Measurements from ENCODE around the gene ATG4D.
"Not testable (repeated sequence)": the region's sequence is repeated elsewhere in the genome, so short reads cannot be mapped to it uniquely, and the experiment has no call there.

The ATG4D gene

DNA sequence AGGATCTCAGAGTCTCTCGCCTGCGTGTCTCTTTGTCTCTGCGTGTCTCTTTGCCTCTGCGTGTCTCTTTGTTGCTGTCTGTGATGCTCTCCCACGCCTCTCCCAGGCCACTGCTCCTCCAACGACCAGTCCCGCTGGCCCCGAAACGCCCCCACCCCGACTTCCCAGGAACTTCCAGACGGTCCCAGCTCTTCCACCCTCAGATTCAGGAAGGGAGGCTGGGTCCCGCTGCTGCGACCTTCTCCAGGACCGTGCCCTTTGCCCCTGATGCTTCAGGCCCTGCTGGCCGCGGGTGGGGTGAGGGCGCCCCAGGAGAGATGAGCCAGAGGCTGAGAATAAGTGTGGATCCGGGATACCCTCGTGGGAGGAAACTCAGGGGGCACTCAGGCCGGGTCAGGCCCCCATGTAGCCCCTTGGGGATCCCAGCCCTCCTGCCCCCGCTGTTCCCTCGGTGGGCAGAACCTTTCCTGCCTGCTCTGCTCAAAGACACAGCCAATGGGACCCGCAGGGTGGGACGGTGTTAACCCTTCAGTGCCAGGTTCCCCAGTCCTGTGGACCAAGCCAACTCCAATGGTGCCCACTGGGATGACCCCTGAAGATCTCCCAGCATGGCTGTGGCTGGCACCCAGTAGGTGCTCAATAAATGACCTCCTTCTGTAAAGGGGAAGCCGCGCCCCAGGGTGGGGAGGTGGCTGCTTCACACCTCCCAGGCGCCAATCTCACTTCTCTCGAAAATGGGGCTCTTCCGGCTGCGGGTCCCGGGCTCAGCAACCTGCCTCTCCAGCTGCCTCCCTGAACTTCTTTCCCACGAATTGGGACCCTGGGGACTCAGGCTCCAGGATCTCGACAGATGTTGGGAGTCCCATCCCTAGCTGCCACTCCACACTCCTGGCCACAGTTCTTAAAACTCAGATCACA lies 25.0 kb upstream of the ATG4D start:
- DNase-seq (ENCODE audit: low read depth): no peak
- TF ChIP-seq, protein P1, sequence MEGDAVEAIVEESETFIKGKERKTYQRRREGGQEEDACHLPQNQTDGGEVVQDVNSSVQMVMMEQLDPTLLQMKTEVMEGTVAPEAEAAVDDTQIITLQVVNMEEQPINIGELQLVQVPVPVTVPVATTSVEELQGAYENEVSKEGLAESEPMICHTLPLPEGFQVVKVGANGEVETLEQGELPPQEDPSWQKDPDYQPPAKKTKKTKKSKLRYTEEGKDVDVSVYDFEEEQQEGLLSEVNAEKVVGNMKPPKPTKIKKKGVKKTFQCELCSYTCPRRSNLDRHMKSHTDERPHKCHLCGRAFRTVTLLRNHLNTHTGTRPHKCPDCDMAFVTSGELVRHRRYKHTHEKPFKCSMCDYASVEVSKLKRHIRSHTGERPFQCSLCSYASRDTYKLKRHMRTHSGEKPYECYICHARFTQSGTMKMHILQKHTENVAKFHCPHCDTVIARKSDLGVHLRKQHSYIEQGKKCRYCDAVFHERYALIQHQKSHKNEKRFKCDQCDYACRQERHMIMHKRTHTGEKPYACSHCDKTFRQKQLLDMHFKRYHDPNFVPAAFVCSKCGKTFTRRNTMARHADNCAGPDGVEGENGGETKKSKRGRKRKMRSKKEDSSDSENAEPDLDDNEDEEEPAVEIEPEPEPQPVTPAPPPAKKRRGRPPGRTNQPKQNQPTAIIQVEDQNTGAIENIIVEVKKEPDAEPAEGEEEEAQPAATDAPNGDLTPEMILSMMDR (IDR thresholded peaks at IDR 0.05; ENCODE audit: low read depth, low read length, missing control alignments): no peak
- in situ Hi-C loops (cut with HindIII; ENCODE audit: low sequenced_read_pairs): no loop called here
- H3K4me3 ChIP-seq (ENCODE audit: low read depth, low read length): no peak overlapping the region

DNA sequence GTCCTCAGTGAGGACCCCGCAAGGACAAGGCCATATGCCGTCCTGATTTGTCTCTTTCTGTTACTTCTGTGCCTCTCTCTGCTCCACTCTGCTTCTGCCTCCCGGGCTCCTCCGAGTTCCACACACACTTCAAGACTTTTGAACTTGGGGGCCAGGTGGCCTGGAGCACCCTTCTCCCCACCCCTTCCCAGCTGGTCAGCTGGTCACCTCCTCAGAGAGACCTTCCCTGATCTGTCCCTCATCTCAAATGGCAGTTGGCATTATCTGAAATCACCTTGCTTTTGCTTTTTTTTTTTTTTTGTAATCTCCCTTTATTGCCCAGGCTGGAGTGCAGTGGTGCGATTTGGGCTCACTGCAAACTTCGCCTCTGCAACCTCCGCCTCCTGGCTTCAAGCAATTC lies 24.3 kb upstream of the ATG4D start:
- DNase-seq (ENCODE audit: low read depth): no peak
- no peak overlapping the region for H3K4me3 ChIP-seq (ENCODE audit: low read depth, low read length)
- TF ChIP-seq, protein P1 (IDR thresholded peaks at IDR 0.05; ENCODE audit: low read depth, low read length, missing control alignments): no peak
- in situ Hi-C loops (cut with HindIII; ENCODE audit: low sequenced_read_pairs): no loop called here

GRCh38 chr19:10520652-10521318 lies 22.9 kb upstream of the ATG4D start:
- TF ChIP-seq, protein P1 (IDR thresholded peaks at IDR 0.05; ENCODE audit: low read depth, low read length, missing control alignments): no peak
- in situ Hi-C loops (cut with HindIII; ENCODE audit: low sequenced_read_pairs): no loop called here
- H3K4me3 ChIP-seq (ENCODE audit: low read depth, low read length): no peak overlapping the region
- DNase-seq (ENCODE audit: low read depth): no peak

GRCh38 chr19:10521461-10522171 lies 22.1 kb upstream of the ATG4D start:
- H3K4me3 ChIP-seq (ENCODE audit: low read depth, low read length): no peak overlapping the region
- TF ChIP-seq, protein P1 (IDR thresholded peaks at IDR 0.05; ENCODE audit: low read depth, low read length, missing control alignments): no peak
- in situ Hi-C loops (cut with HindIII; ENCODE audit: low sequenced_read_pairs): no loop called here
- no peak for DNase-seq (ENCODE audit: low read depth)

DNA sequence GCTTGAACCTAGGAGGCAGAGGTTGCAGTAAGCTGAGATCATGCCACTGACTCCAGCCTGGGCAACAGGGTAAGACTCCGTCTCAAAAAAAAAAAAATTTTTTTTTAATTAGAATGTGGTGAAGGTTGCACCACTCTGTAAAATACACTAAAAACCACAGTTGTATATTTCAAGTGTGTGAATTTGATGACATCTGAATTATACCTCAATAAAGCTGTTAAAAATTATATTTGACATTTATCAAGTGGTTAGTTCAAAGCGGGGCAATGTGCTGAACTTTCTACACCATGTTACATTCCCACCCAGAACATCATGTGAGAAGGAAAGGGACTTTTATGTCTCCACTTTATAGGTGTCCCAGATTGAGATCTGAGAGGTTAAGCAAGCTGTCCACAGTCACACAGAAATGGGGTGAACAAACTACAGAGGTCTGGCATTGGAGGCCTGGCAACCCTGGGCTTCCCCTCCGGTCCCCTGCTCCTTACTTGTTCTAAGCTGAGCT lies 20.5 kb upstream of the ATG4D start:
- TF ChIP-seq, protein P1 (IDR thresholded peaks at IDR 0.05; ENCODE audit: low read depth, low read length, missing control alignments): no peak
- no peak for DNase-seq (ENCODE audit: low read depth)
- in situ Hi-C loops (cut with HindIII; ENCODE audit: low sequenced_read_pairs): no loop called here
- H3K4me3 ChIP-seq (ENCODE audit: low read depth, low read length): no peak overlapping the region

- TF ChIP-seq, protein P1 (IDR thresholded peaks at IDR 0.05; ENCODE audit: low read depth, low read length, missing control alignments): no peak
- DNase-seq (ENCODE audit: low read depth): no peak
- in situ Hi-C loops (cut with HindIII; ENCODE audit: low sequenced_read_pairs): no loop called here
Observed at GRCh38 chr19:10525636-10526035, 18.1 kb upstream of the ATG4D start.

GRCh38 chr19:10526887-10527286 lies 16.8 kb upstream of the ATG4D start:
- in situ Hi-C loops (cut with HindIII; ENCODE audit: low sequenced_read_pairs); DNase-seq (ENCODE audit: low read depth): not testable (repeated sequence)

More at GRCh38 chr19:10525636-10526035, 18.1 kb upstream of the ATG4D start:
- no peak overlapping the region for H3K4me3 ChIP-seq (ENCODE audit: low read depth, low read length)

More at GRCh38 chr19:10526887-10527286, 16.8 kb upstream of the ATG4D start:
- H3K4me3 ChIP-seq (ENCODE audit: low read depth, low read length): not testable (repeated sequence)
